ENCODE results near the gene RAB11A.
"Not testable (repeated sequence)": the region's sequence is repeated elsewhere in the genome, so short reads cannot be mapped to it uniquely, and the experiment has no call there.

DNA sequence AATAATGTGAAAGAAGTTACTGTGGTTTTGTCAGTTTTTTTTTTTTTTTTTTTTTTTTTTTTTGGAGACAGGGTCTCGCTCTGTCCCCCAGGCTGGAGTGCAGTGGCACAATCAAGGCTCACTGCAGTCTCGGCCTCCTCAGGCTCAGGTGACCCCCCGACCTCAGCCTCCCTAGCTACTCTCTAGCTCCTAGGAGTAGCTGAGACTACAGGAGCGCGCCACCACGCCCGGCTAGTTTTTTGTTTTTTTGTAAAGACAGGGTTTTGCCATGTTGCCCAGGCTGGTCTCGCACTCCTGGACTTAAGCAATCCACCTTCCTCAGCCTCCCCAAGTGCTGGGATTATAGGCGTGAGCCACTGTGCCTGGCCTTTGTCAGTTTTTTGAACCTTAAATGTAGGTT is 2.6 kb downstream of the RAB11A start:
- TF ChIP-seq, protein P1, sequence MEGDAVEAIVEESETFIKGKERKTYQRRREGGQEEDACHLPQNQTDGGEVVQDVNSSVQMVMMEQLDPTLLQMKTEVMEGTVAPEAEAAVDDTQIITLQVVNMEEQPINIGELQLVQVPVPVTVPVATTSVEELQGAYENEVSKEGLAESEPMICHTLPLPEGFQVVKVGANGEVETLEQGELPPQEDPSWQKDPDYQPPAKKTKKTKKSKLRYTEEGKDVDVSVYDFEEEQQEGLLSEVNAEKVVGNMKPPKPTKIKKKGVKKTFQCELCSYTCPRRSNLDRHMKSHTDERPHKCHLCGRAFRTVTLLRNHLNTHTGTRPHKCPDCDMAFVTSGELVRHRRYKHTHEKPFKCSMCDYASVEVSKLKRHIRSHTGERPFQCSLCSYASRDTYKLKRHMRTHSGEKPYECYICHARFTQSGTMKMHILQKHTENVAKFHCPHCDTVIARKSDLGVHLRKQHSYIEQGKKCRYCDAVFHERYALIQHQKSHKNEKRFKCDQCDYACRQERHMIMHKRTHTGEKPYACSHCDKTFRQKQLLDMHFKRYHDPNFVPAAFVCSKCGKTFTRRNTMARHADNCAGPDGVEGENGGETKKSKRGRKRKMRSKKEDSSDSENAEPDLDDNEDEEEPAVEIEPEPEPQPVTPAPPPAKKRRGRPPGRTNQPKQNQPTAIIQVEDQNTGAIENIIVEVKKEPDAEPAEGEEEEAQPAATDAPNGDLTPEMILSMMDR (IDR thresholded peaks at IDR 0.05), result not testable (repeated sequence)
- not testable (repeated sequence) for TF ChIP-seq POLR2A (IDR thresholded peaks at IDR 0.05)

Data from adrenal gland (tissue), 5 donors.